ENCODE data around the gene ATRIP. TPM values are rescaled to one million over a fixed set of nuclear protein-coding genes. Genes with fewer than 3 reads are reported as not detected.

Gene ATRIP
- total and polyA plus RNA-seq, 11 donors, result 2.1 to 5.1 (median 3.6) TPM

- DNase-seq, result no peak
- ATAC-seq, result peak in 1 of 4 donors; percentile 31
- Histone ChIP-seq H3K4me1 (peaks cover 0 to 31% (median 11%) of the 10 kb centered on the region in 12 donors), H3K27me3 (no peaks in the 10 kb centered on the region), H3K9me3 (no peaks in the 10 kb centered on the region), H3K36me3 (peaks cover 0 to 25% (median 16%) of the 10 kb centered on the region in 9 donors), H3K27ac (peak overlapping the region in 1 of 12 donors; percentile 60), H3K4me3 (no peak overlapping the region)
- 66 to 83% (median 72%) methylated on average over 12 of the region's 12 CpGs for WGBS, 4 donors
- no peak for TF ChIP-seq CTCF (IDR thresholded peaks at IDR 0.05)
- TF ChIP-seq POLR2A (IDR thresholded peaks at IDR 0.05), result no peak
- intact Hi-C loops (cut with DNase I), result loop anchor here in 4 of 10 donors (1.0 to 2.0 kb wide), 5 partner anchors 30 to 161 kb away; no protein-coding TSS in a partner anchor
Observed at GRCh38 chr3:48433472-48434118, 12.9 kb upstream of the ATRIP start.

GRCh38 chr3:48434591-48435222 lies 11.8 kb upstream of the ATRIP start:
- 60 to 66% (median 64%) methylated on average over 11 to 15 of the region's 15 CpGs for WGBS, 4 donors
- Histone ChIP-seq H3K27me3 (no peaks in the 10 kb centered on the region), H3K4me3 (no peak overlapping the region), H3K9me3 (no peaks in the 10 kb centered on the region), H3K4me1 (peaks cover 0 to 37% (median 15%) of the 10 kb centered on the region in 12 donors), H3K36me3 (peaks cover 0 to 25% (median 16%) of the 10 kb centered on the region in 9 donors), H3K27ac (peak overlapping the region in 1 of 12 donors; percentile 60)
- TF ChIP-seq POLR2A (IDR thresholded peaks at IDR 0.05), result no peak
- no peak for TF ChIP-seq CTCF (IDR thresholded peaks at IDR 0.05)
- DNase-seq (no peak), ATAC-seq (no peak)
- intact Hi-C loops (cut with DNase I), result loop anchor here in 9 of 10 donors (1.0 to 5.0 kb wide), 8 partner anchors 33 to 242 kb away; no protein-coding TSS in a partner anchor

GRCh38 chr3:48435223-48435595 lies 11.3 kb upstream of the ATRIP start:
- WGBS, 4 donors, result 87 to 95% (median 90%) methylated on average over 4 of the region's 4 CpGs
- intact Hi-C loops (cut with DNase I), result loop anchor here in 9 of 10 donors (1.0 to 5.0 kb wide), 8 partner anchors 34 to 243 kb away; no protein-coding TSS in a partner anchor

More at GRCh38 chr3:48435223-48435595, 11.3 kb upstream of the ATRIP start:
- H3K4me3 ChIP-seq, result no peak overlapping the region
- H3K27ac ChIP-seq, result peak overlapping the region in 1 of 12 donors; percentile 60
- no peaks in the 10 kb centered on the region for H3K9me3 ChIP-seq
- no peak for ATAC-seq
- H3K4me1 ChIP-seq, result peaks cover 0 to 33% (median 11%) of the 10 kb centered on the region in 12 donors
- TF ChIP-seq CTCF (IDR thresholded peaks at IDR 0.05) (no peak), POLR2A (IDR thresholded peaks at IDR 0.05) (no peak)
- H3K36me3 ChIP-seq, result peaks cover 0 to 25% (median 16%) of the 10 kb centered on the region in 9 donors
- DNase-seq, result no peak
- H3K27me3 ChIP-seq, result no peaks in the 10 kb centered on the region

Measured in heart left ventricle (tissue), 16 donors.